Parathyroid adenoma (tissue), 2 donors: Measurements from ENCODE around the gene ZNF491.
A peak's percentile ranks its signal among the peaks of the same experiment; 100 is the strongest.
"Not testable (repeated sequence)": the region's sequence is repeated elsewhere in the genome, so short reads cannot be mapped to it uniquely, and the experiment has no call there.

Source experiments
- H2AFZ ChIP-seq: fragments of 300-600 bp; sonication (generic); one replicate; pipeline ENCODE4 v1.7.0; 2017; ENCODE audit warnings: antibody characterized with exemption, mild to moderate bottlenecking
- H3K27ac ChIP-seq: fragments of 300-600 bp; sonication (generic); one replicate; pipeline ENCODE4 v1.7.0; 2017
- H3K27me3 ChIP-seq: fragments of 300-600 bp; sonication (generic); one replicate; pipeline ENCODE4 v1.7.0; 2017; ENCODE audit warnings: low read length; ENCODE audit not compliant: control insufficient read depth, insufficient read depth
- H3K36me3 ChIP-seq: fragments of 300-600 bp; sonication (generic); one replicate; pipeline ENCODE4 v1.7.0; 2017; ENCODE audit warnings: low read length; ENCODE audit not compliant: control insufficient read depth, insufficient read depth
- H3K4me1 ChIP-seq: fragments of 300-600 bp; sonication (generic); one replicate; pipeline ENCODE4 v1.7.0; 2017; ENCODE audit warnings: control low read depth
- H3K4me2 ChIP-seq: fragments of 300-600 bp; sonication (generic); one replicate; pipeline ENCODE4 v1.7.0; 2017; ENCODE audit warnings: low read length
- H3K4me3 ChIP-seq: fragments of 300-600 bp; sonication (generic); one replicate; pipeline ENCODE4 v1.7.0; 2017; ENCODE audit warnings: low read depth, low read length
- H3K79me2 ChIP-seq: fragments of 300-600 bp; sonication (generic); one replicate; pipeline ENCODE4 v1.7.0; 2017; ENCODE audit warnings: control low read depth
- H3K9ac ChIP-seq: fragments of 300-600 bp; sonication (generic); one replicate; pipeline ENCODE4 v1.7.0; 2017; ENCODE audit warnings: mild to moderate bottlenecking
- H3K9me3 ChIP-seq: fragments of 300-600 bp; sonication (generic); one replicate; pipeline ENCODE4 v1.7.0; 2017; ENCODE audit warnings: low read length; ENCODE audit not compliant: control insufficient read depth
- CTCF ChIP-seq: fragments of 300-600 bp; sonication (generic); IDR thresholded peaks from one replicate; pipeline ENCODE4 v1.7.0; 2017; ENCODE audit warnings: antibody characterized with exemption, mild to moderate bottlenecking
- donor health status: primary hyperparathyroidism.

The ZNF491 gene

DNA sequence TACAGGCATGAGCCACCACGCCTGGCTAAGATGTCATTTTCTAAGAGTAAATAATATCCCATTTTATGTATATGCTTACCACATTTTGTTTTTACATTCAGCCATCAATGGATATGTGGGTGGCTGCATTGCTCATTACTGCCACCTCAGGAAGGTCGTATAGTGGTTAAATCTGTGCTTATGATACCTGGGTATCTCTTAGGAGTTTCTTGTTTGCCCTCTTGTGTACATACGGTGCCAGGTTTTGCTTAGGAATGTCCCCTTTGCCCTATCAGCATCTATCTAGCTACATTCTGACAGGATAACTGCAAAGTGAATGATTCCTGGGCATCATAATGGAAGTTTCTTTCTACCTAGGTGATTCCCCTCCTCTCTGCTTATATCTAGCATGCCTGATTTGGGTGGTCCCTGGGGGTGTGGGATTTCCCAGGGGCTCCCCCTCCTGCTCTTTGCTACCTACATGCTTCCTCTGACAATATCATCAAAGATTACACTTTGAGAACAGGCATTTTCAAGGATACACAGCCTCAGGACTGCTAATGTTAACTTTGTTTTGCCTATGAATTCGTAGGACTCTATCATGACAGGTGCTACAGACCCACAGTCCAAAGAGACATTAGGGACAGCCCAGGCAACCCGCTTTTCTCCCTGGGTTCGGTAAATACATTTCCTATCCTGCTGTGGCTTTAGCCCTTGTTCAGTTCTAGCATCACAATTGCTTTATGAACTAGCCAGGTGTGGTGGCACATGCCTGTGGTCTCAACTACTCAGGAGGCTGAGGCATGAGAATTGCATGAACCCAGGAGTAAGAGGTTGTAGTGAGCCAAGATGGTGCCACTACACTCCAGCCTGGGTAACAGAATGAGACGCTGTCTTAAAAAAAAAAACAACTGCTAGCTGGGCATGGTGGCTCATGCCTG is 30.9 kb downstream of the ZNF491 start:
- H2AFZ ChIP-seq, H3K4me3 ChIP-seq, H3K4me1 ChIP-seq, H3K9me3 ChIP-seq, H3K9ac ChIP-seq, H3K27me3 ChIP-seq, H3K4me2 ChIP-seq, H3K27ac ChIP-seq: not testable (repeated sequence)
- peaks cover 19% of the 10 kb centered on the region for H3K36me3 ChIP-seq
- H3K79me2 ChIP-seq, result peaks cover 52% of the 10 kb centered on the region
- peak; percentile 40 for TF ChIP-seq CTCF

GRCh38 chr19:11832253-11832912 is 34.1 kb downstream of the ZNF491 start:
- Histone ChIP-seq H3K36me3 (peaks cover 19% of the 10 kb centered on the region), H3K9me3 (no peaks in the 10 kb centered on the region)

GRCh38 chr19:11833541-11833940 is 35.2 kb downstream of the ZNF491 start:
- H3K36me3 ChIP-seq, result peaks cover 19% of the 10 kb centered on the region

More at GRCh38 chr19:11832253-11832912, 34.1 kb downstream of the ZNF491 start:
- Histone ChIP-seq H3K4me3 (no peak overlapping the region), H3K27me3 (no peaks in the 10 kb centered on the region), H3K4me1 (peaks cover 4% of the 10 kb centered on the region), H3K79me2 (peaks cover 34% of the 10 kb centered on the region), H2AFZ (no peak overlapping the region), H3K9ac (no peak overlapping the region), H3K4me2 (no peak overlapping the region), H3K27ac (no peak overlapping the region)
- TF ChIP-seq CTCF, result no peak

DNA sequence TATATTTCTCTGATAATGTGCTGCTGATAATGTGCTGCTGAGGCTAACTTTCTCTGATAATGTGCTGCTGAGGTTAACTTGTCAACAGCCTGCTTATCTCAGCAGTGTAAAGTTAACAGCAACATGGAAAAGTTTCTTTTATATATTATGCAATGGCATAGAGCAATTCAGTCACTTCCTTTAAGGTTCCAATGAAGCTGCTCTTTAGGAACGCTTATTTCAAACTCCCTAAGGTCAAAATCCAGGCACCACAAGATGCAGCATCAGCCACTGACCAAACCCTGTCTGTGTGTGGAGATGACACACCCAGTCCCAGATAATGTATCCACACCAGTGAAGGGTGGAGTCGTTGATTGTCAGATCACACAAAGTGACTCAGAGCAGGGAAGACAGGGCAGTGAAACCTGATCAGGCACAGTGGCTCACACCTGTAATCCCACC is 37.3 kb downstream of the ZNF491 start:
- H3K9me3 ChIP-seq, H3K79me2 ChIP-seq, H3K4me3 ChIP-seq, H3K4me1 ChIP-seq, H2AFZ ChIP-seq, H3K4me2 ChIP-seq, H3K27me3 ChIP-seq, H3K27ac ChIP-seq, H3K9ac ChIP-seq: not testable (repeated sequence)
- peaks cover 19% of the 10 kb centered on the region for H3K36me3 ChIP-seq

More at GRCh38 chr19:11833541-11833940, 35.2 kb downstream of the ZNF491 start:
- H3K4me3 ChIP-seq, result no peak overlapping the region
- no peak overlapping the region for H3K9ac ChIP-seq
- no peak for TF ChIP-seq CTCF
- H3K9me3 ChIP-seq, result no peaks in the 10 kb centered on the region
- no peak overlapping the region for H3K27ac ChIP-seq
- H3K79me2 ChIP-seq, result peaks cover 25% of the 10 kb centered on the region
- H2AFZ ChIP-seq, result no peak overlapping the region
- no peaks in the 10 kb centered on the region for H3K27me3 ChIP-seq
- H3K4me1 ChIP-seq, result no peaks in the 10 kb centered on the region
- no peak overlapping the region for H3K4me2 ChIP-seq

GRCh38 chr19:11843722-11844121 is 45.4 kb downstream of the ZNF491 start:
- Histone ChIP-seq H3K36me3 (no peaks in the 10 kb centered on the region), H3K27me3 (no peaks in the 10 kb centered on the region), H3K4me2 (peak overlapping the region; percentile 59), H3K79me2 (no peaks in the 10 kb centered on the region), H2AFZ (peak overlapping the region; percentile 51), H3K9me3 (no peaks in the 10 kb centered on the region), H3K27ac (peak overlapping the region; percentile 71), H3K9ac (no peak overlapping the region), H3K4me1 (peaks cover 16% of the 10 kb centered on the region), H3K4me3 (no peak overlapping the region)
- no peak for TF ChIP-seq CTCF

- not testable (repeated sequence) for H3K4me3 ChIP-seq, H2AFZ ChIP-seq, H3K27ac ChIP-seq, H3K27me3 ChIP-seq, H3K9ac ChIP-seq, H3K9me3 ChIP-seq, H3K4me2 ChIP-seq, H3K79me2 ChIP-seq, H3K36me3 ChIP-seq
- peaks cover 16% of the 10 kb centered on the region for H3K4me1 ChIP-seq
These were observed 49.3 kb downstream of the ZNF491 start for GRCh38 chr19:11847615-11848014.
